Fibroblast of lung (primary cell): Measurements from ENCODE around the gene KCNH1. TPM values are rescaled to one million over a fixed set of nuclear protein-coding genes. Genes with fewer than 3 reads are reported as not detected.

Experiments
- DNase-seq, 2 donors: peaks; one replicate each; pipeline versions ENCODE4 v3.0.0 to v3.0.0-alpha.2; 2010; ENCODE audit warnings: low read depth in 2 of 2
- H2AFZ ChIP-seq: 2 replicates; pipeline ENCODE4 v1.5.1; 2012; ENCODE audit warnings: low read length, control low read depth, inconsistent platforms
- H3K27ac ChIP-seq: 2 replicates; pipeline ENCODE4 v1.5.1; 2011; ENCODE audit warnings: low read length, control low read depth; ENCODE audit not compliant: insufficient read depth
- H3K27me3 ChIP-seq: 2 replicates; pipeline ENCODE4 v1.5.1; 2011; ENCODE audit warnings: mild to moderate bottlenecking, low read length; ENCODE audit not compliant: control insufficient read depth, insufficient read depth
- H3K36me3 ChIP-seq: 2 replicates; pipeline ENCODE4 v1.5.1; 2011; ENCODE audit warnings: low read length; ENCODE audit not compliant: control insufficient read depth, insufficient read depth
- H3K4me1 ChIP-seq: 2 replicates; pipeline ENCODE4 v1.5.1; 2011; ENCODE audit warnings: low read length; ENCODE audit not compliant: control insufficient read depth, insufficient read depth; ENCODE audit errors: extremely low read depth
- H3K4me2 ChIP-seq: 2 replicates; pipeline ENCODE4 v1.5.1; 2011; ENCODE audit warnings: low read length, control low read depth; ENCODE audit not compliant: insufficient read depth; ENCODE audit errors: extremely low read depth
- H3K4me3 ChIP-seq, 4 experiments: fragments of 200-600 bp in 1 of 4; sonication (generic) in 1 of 4; replicated peaks in 1 of 4; 2 replicates each; pipeline ENCODE4 v1.5.1; 2011 to 2016; ENCODE audit warnings: low read length in 4 of 4, low read depth in 3 of 4, mild to moderate bottlenecking in 3 of 4, control low read depth in 2 of 4, inconsistent platforms in 1 of 4, mixed read lengths in 1 of 4; ENCODE audit not compliant: insufficient read depth in 1 of 4; ENCODE audit errors: control extremely low read depth in 1 of 4
- H3K79me2 ChIP-seq: 2 replicates; pipeline ENCODE4 v1.5.1; 2012; ENCODE audit warnings: mild to moderate bottlenecking, low read length, inconsistent platforms; ENCODE audit not compliant: control insufficient read depth, insufficient read depth
- H3K9ac ChIP-seq: 2 replicates; pipeline ENCODE4 v1.5.1; 2011; ENCODE audit warnings: mild to moderate bottlenecking, low read length, control low read depth; ENCODE audit not compliant: insufficient read depth
- H3K9me3 ChIP-seq: 2 replicates; pipeline ENCODE4 v1.5.1; 2012; ENCODE audit warnings: low read depth, low read length; ENCODE audit not compliant: control insufficient read depth, insufficient read depth
- H4K20me1 ChIP-seq: 2 replicates; pipeline ENCODE4 v1.5.1; 2011; ENCODE audit warnings: low read length; ENCODE audit not compliant: control insufficient read depth, insufficient read depth; ENCODE audit errors: extremely low read depth
- CTCF ChIP-seq, 2 donors: IDR thresholded peaks in 1 of 2; conservative IDR thresholded peaks in 1 of 2; 1 replicate in 1 of 2; 2 replicates in 1 of 2; pipeline ENCODE4 v1.5.1; 2011 to 2012; ENCODE audit warnings: low read length in 2 of 2, control low read depth in 1 of 2, inconsistent platforms in 1 of 2, low read depth in 1 of 2, mild to moderate bottlenecking in 1 of 2
- EZH2 ChIP-seq: IDR thresholded peaks from 2 replicates; pipeline ENCODE4 v1.5.1; 2012; ENCODE audit warnings: low read length, control low read depth, mild to moderate bottlenecking; ENCODE audit errors: missing control alignments
- polyA plus RNA-seq, 2 donors: library from polyadenylated mRNA; depleted of rRNA in 1 of 2; stranded (reverse) in 1 of 2; unstranded in 1 of 2; fragments of >200 nt; gene quantifications; 2 replicates each; pipeline ENCODE4 v1.2.1, GENCODE V29; 2011 to 2012; ENCODE audit warnings: missing spikeins in 1 of 2
- total RNA-seq: library from RNA; depleted of rRNA; stranded (reverse); fragments of >200 nt; gene quantifications from 2 replicates; pipeline ENCODE4 v1.2.1, GENCODE V29; 2014

The KCNH1 gene
- total and polyA plus RNA-seq, 2 donors (not counting 1 experiment from before 2014, with no cell fraction given): 0.17 to 1.5 TPM

- DNase-seq: no peak
- no peaks in the 10 kb centered on the region for H3K79me2 ChIP-seq
Observed at GRCh38 chr1:210918893-210919292, 215.1 kb downstream of the KCNH1 start.

GRCh38 chr1:210917560-210918169, 216.3 kb downstream of the KCNH1 start:
- H2AFZ ChIP-seq: no peak overlapping the region
- H3K36me3 ChIP-seq: no peaks in the 10 kb centered on the region
- H3K9me3 ChIP-seq: no peaks in the 10 kb centered on the region
- no peaks in the 10 kb centered on the region for H3K79me2 ChIP-seq
- no peak overlapping the region for H3K27ac ChIP-seq
- DNase-seq: no peak
- no peak overlapping the region for H3K4me3 ChIP-seq
- no peak overlapping the region for H3K9ac ChIP-seq
- H3K27me3 ChIP-seq: no peaks in the 10 kb centered on the region
- no peak overlapping the region for H3K4me2 ChIP-seq
- no peaks in the 10 kb centered on the region for H3K4me1 ChIP-seq
- no peaks in the 10 kb centered on the region for H4K20me1 ChIP-seq
- no peak for TF ChIP-seq CTCF (conservative IDR thresholded peaks at IDR 0.05 in 1 of 2, IDR thresholded peaks at IDR 0.05 in 1 of 2; ENCODE audit: low read depth in 1 of 2, low read length in 2 of 2)
- no peak for TF ChIP-seq EZH2

More at GRCh38 chr1:210918893-210919292, 215.1 kb downstream of the KCNH1 start:
- Histone ChIP-seq H3K27ac (no peak overlapping the region), H3K9me3 (no peaks in the 10 kb centered on the region), H3K36me3 (no peaks in the 10 kb centered on the region), H3K4me1 (no peaks in the 10 kb centered on the region), H3K4me2 (no peak overlapping the region), H3K27me3 (no peaks in the 10 kb centered on the region), H2AFZ (no peak overlapping the region), H3K4me3 (no peak overlapping the region), H4K20me1 (no peaks in the 10 kb centered on the region), H3K9ac (no peak overlapping the region)
- TF ChIP-seq EZH2: no peak
- TF ChIP-seq CTCF (conservative IDR thresholded peaks at IDR 0.05 in 1 of 2, IDR thresholded peaks at IDR 0.05 in 1 of 2; ENCODE audit: low read depth in 1 of 2, low read length in 2 of 2): no peak

DNA sequence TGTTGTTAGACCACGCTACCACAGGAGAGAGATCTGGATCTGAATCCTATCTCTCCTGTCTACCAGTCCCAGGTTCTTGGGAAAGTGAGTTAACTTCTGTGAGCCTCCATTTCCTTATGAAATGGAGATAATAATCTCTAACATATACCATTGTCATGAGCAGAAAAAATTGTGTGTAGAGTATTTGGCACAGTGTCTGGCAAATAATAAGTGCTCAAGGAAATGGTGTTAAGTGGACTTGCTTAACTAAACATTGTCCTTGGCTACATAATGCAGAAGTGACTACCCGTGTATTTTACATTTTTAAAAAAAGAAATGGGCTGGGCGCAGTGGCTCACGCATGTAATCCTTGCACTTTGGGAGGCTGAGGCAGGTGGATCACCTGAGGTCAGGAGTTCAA, 217.4 kb downstream of the KCNH1 start:
- no peaks in the 10 kb centered on the region for H3K27me3 ChIP-seq
- H3K4me1 ChIP-seq: no peaks in the 10 kb centered on the region
- TF ChIP-seq EZH2 (no peak), CTCF (conservative IDR thresholded peaks at IDR 0.05 in 1 of 2, IDR thresholded peaks at IDR 0.05 in 1 of 2; ENCODE audit: low read depth in 1 of 2, low read length in 2 of 2) (no peak)
- no peak overlapping the region for H3K9ac ChIP-seq
- H4K20me1 ChIP-seq: no peaks in the 10 kb centered on the region
- H2AFZ ChIP-seq: no peak overlapping the region
- no peaks in the 10 kb centered on the region for H3K79me2 ChIP-seq
- no peaks in the 10 kb centered on the region for H3K9me3 ChIP-seq
- no peak overlapping the region for H3K27ac ChIP-seq
- H3K4me2 ChIP-seq: no peak overlapping the region
- H3K36me3 ChIP-seq: no peaks in the 10 kb centered on the region
- DNase-seq: no peak
- no peak overlapping the region for H3K4me3 ChIP-seq
